T-helper 2 cell treated with Interferon-gamma antibody and Interleukin-4, amounts not matched to agents 5 μg/mL and 100 μg/mL, for 36 hours (primary cell): ENCODE results near the gene GPBP1L1.

Experiments used
- DNase-seq: peaks from one replicate; pipeline ENCODE4 v3.0.0; 2021; ENCODE audit warnings: low spot score
- H3K27ac Mint-ChIP-seq: one replicate; pipeline ENCODE4 v1.8.0; 2021; ENCODE audit warnings: mild to moderate bottlenecking, mixed read lengths
- H3K27me3 Mint-ChIP-seq: one replicate; pipeline ENCODE4 v1.8.0; 2021; ENCODE audit warnings: low read depth, mixed read lengths
- H3K36me3 Mint-ChIP-seq: one replicate; pipeline ENCODE4 v1.8.0; 2021; ENCODE audit warnings: low read depth, mixed read lengths
- H3K4me1 Mint-ChIP-seq: one replicate; pipeline ENCODE4 v1.8.0; 2021; ENCODE audit warnings: low read depth, mixed read lengths
- H3K4me3 Mint-ChIP-seq: one replicate; pipeline ENCODE4 v1.8.0; 2022; ENCODE audit warnings: mild to moderate bottlenecking, moderate library complexity, mixed read lengths
- H3K9me3 Mint-ChIP-seq: one replicate; pipeline ENCODE4 v1.8.0; 2021; ENCODE audit warnings: mixed read lengths

GPBP1L1 gene

DNA sequence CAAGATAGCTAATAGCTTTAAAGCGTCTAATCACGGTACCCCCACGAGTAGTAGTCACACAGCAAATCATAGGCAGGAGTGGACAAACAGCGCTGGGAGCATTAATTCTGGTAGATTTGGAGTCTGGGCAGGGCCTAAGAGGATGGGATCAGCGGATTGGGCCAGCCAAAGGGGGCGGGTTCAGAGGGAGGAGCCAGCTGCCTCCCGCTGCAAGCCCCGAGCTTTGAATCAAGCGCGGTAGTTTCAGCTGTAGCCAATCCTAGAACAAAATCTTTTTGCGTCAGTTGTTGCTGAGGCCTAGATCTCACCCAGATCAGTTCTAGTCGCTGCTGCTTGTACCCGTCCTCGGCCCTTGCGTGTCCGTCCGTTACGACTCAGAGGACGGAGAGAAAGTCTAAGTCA lies 103.1 kb downstream of the GPBP1L1 start:
- peak overlapping the region; percentile 91 for H3K4me3 Mint-ChIP-seq

More for the DNA sequence above, 103.1 kb downstream of the GPBP1L1 start:
- Mint-ChIP-seq H3K36me3 (peaks cover 20% of the 10 kb centered on the region), H3K27me3 (no peaks in the 10 kb centered on the region), H3K9me3 (no peaks in the 10 kb centered on the region), H3K27ac (peak overlapping the region; percentile 99), H3K4me1 (peaks cover 22% of the 10 kb centered on the region)
- peak; percentile 93 for DNase-seq
